Aorta (tissue), 5 donors: ENCODE measurements around the gene PEMT. TPM values are rescaled to one million over a fixed set of nuclear protein-coding genes. Genes with fewer than 3 reads are reported as not detected.

ENCODE experiments used
- ATAC-seq: fragments of 200-7000 bp; cut with Tn5 transposase; one replicate; pipeline ENCODE4 v1.9.1; 2022; ENCODE audit warnings: moderate library complexity; ENCODE audit not compliant: low FRiP score
- DNase-seq, 2 donors: peaks; one replicate each; pipeline ENCODE4 v3.0.0-alpha.2; 2020
- H3K27ac ChIP-seq, 2 donors: one replicate each; pipeline ENCODE4 v1.5.1; 2013; ENCODE audit warnings: low read length in 2 of 2, mild to moderate bottlenecking in 2 of 2, moderate library complexity in 2 of 2, control low read depth in 1 of 2, inconsistent platforms in 1 of 2, low read depth in 1 of 2
- H3K27me3 ChIP-seq, 2 donors: one replicate each; pipeline ENCODE4 v1.6.1; 2013; ENCODE audit warnings: control low read depth in 1 of 2, low read length in 1 of 2, mild to moderate bottlenecking in 1 of 2, moderate library complexity in 1 of 2; ENCODE audit not compliant: insufficient read depth in 2 of 2, control insufficient read depth in 1 of 2
- H3K36me3 ChIP-seq, 2 donors: one replicate each; pipeline ENCODE4 v1.6.1; 2013; ENCODE audit warnings: control low read depth in 1 of 2, low read length in 1 of 2, mild to moderate bottlenecking in 1 of 2; ENCODE audit not compliant: insufficient read depth in 2 of 2, control insufficient read depth in 1 of 2
- H3K4me1 ChIP-seq, 2 donors: one replicate each; pipeline ENCODE4 v1.6.1; 2013; ENCODE audit warnings: low read length in 2 of 2, control low read depth in 1 of 2, mild to moderate bottlenecking in 1 of 2, moderate library complexity in 1 of 2; ENCODE audit not compliant: insufficient read depth in 2 of 2, control insufficient read depth in 1 of 2
- H3K4me3 ChIP-seq, 2 donors: one replicate each; pipeline ENCODE4 v1.5.1; 2013; ENCODE audit warnings: low read length in 2 of 2, control low read depth in 1 of 2, mild to moderate bottlenecking in 1 of 2
- H3K9me3 ChIP-seq: one replicate; pipeline ENCODE4 v1.6.1; 2013; ENCODE audit warnings: mild to moderate bottlenecking, low read length; ENCODE audit not compliant: control insufficient read depth
- WGBS, 2 donors: extraction: QIAGEN DNeasy Blood & Tissue Kit; methylation state at CpG; one replicate each; pipeline ENCODE4 v1.1.7; 2013; 5-methylcytosine and 5-hydroxymethylcytosine counted together
- intact Hi-C, 2 donors: fragments of 100-400 bp; cut with DNase I; formaldehyde crosslinking; loops; one replicate each; pipeline versions ENCODE4 v1.14.2 to v1.15.0; 2022
- polyA plus RNA-seq, 2 donors: library from polyadenylated mRNA; stranded (reverse); fragments of 200-250 nt; gene quantifications; one replicate each; pipeline ENCODE4 v1.2.3, GENCODE V29; 2013
- total RNA-seq, 2 donors: library from RNA; stranded (reverse); fragmentation: NEBNext Ultra II Directional; extraction: Animal tissue kit (Norgen Biotek cat#: 25700); gene quantifications; one replicate each; pipeline ENCODE4 v1.2.1, GENCODE V29; 2021
- donor health status: healthy with polysubstance abuse.
- donor health status: Bipolar disorder and iron deficiency.
- donor health status: DM: no; HTN: no; CAD: no.
- donor health status: DM: no; HTN: no; CAD: no.
- donor health status: DM: yes; HTN: yes; CAD: no.

PEMT gene
- total and polyA plus RNA-seq, 4 donors = 4.5 to 23.8 (median 16.5) TPM

- intact Hi-C loops = loop anchor here in 1 of 2 donors (5.0 kb wide), 2 partner anchors 97 to 138 kb away; partner anchors contain the start of gene PEMT
- peak; percentile 4 for ATAC-seq
These were observed 96.5 kb downstream of the PEMT start for GRCh38 chr17:17494870-17495535.

GRCh38 chr17:17494499-17494869 lies 97.0 kb downstream of the PEMT start:
- H3K36me3 ChIP-seq = peaks cover 0 to 4% of the 10 kb centered on the region in 2 donors
- ATAC-seq (no peak), DNase-seq (no peak)
- no peaks in the 10 kb centered on the region for H3K9me3 ChIP-seq
- intact Hi-C loops = no loop called here
- no peaks in the 10 kb centered on the region for H3K4me1 ChIP-seq
- H3K27ac ChIP-seq = no peak overlapping the region
- no peak overlapping the region for H3K4me3 ChIP-seq
- WGBS, 2 donors = 73% methylated on average over 14 of the region's 14 CpGs
- no peaks in the 10 kb centered on the region for H3K27me3 ChIP-seq

More at GRCh38 chr17:17494870-17495535, 96.5 kb downstream of the PEMT start:
- DNase-seq = peak in 1 of 2 donors; percentile 87
- Histone ChIP-seq H3K4me1 (no peaks in the 10 kb centered on the region), H3K27me3 (no peaks in the 10 kb centered on the region), H3K4me3 (no peak overlapping the region), H3K9me3 (no peaks in the 10 kb centered on the region), H3K27ac (no peak overlapping the region), H3K36me3 (peaks cover 0 to 4% of the 10 kb centered on the region in 2 donors)
- 3 to 4% methylated on average over 68 to 71 of the region's 71 CpGs for WGBS, 2 donors

- no peaks in the 10 kb centered on the region for H3K9me3 ChIP-seq
- H3K4me1 ChIP-seq = no peaks in the 10 kb centered on the region
- peaks cover 0 to 4% of the 10 kb centered on the region in 2 donors for H3K36me3 ChIP-seq
- DNase-seq (no peak), ATAC-seq (no peak)
- intact Hi-C loops = no loop called here
- WGBS, 2 donors = 85 to 89% methylated on average over 5 of the region's 5 CpGs
- H3K4me3 ChIP-seq = no peak overlapping the region
- no peaks in the 10 kb centered on the region for H3K27me3 ChIP-seq
- H3K27ac ChIP-seq = no peak overlapping the region
These were observed 97.5 kb downstream of the PEMT start for GRCh38 chr17:17493986-17494466.

GRCh38 chr17:17493249-17493985 lies 98.1 kb downstream of the PEMT start:
- no peaks in the 10 kb centered on the region for H3K9me3 ChIP-seq
- WGBS, 2 donors = 86 to 88% methylated on average over 15 of the region's 15 CpGs
- no peak overlapping the region for H3K4me3 ChIP-seq
- DNase-seq = peak in 1 of 2 donors; percentile 78
- peaks cover 0 to 4% of the 10 kb centered on the region in 2 donors for H3K36me3 ChIP-seq
- no peak for ATAC-seq
- H3K27ac ChIP-seq = no peak overlapping the region
- intact Hi-C loops = no loop called here
- H3K4me1 ChIP-seq = no peaks in the 10 kb centered on the region
- no peaks in the 10 kb centered on the region for H3K27me3 ChIP-seq

- intact Hi-C loops = no loop called here
- Histone ChIP-seq H3K27me3 (no peaks in the 10 kb centered on the region), H3K4me1 (no peaks in the 10 kb centered on the region), H3K27ac (no peak overlapping the region), H3K9me3 (no peaks in the 10 kb centered on the region), H3K36me3 (peaks cover 0 to 4% of the 10 kb centered on the region in 2 donors), H3K4me3 (no peak overlapping the region)
- WGBS, 2 donors = 93 to 94% methylated on average over 9 of the region's 9 CpGs
- no peak for ATAC-seq
- peak in 1 of 2 donors; percentile 55 for DNase-seq
These were observed 98.9 kb downstream of the PEMT start for GRCh38 chr17:17492571-17492970.

- H3K27me3 ChIP-seq = no peaks in the 10 kb centered on the region
- H3K4me1 ChIP-seq = no peaks in the 10 kb centered on the region
- intact Hi-C loops = no loop called here
- H3K4me3 ChIP-seq = no peak overlapping the region
- ATAC-seq = no peak
- peak in 1 of 2 donors; percentile 57 for DNase-seq
- no peaks in the 10 kb centered on the region for H3K9me3 ChIP-seq
- H3K27ac ChIP-seq = no peak overlapping the region
- 88 to 89% methylated on average over 11 of the region's 11 CpGs for WGBS, 2 donors
- peaks cover 0 to 4% of the 10 kb centered on the region in 2 donors for H3K36me3 ChIP-seq
These were observed 99.4 kb downstream of the PEMT start for GRCh38 chr17:17492085-17492484.

- H3K9me3 ChIP-seq = no peaks in the 10 kb centered on the region
- DNase-seq = peak in 1 of 2 donors; percentile 70
- H3K4me1 ChIP-seq = no peaks in the 10 kb centered on the region
- no peak for ATAC-seq
- H3K36me3 ChIP-seq = peaks cover 0 to 4% of the 10 kb centered on the region in 2 donors
- H3K27ac ChIP-seq = no peak overlapping the region
- 92 to 93% methylated on average over 17 of the region's 17 CpGs for WGBS, 2 donors
- no peak overlapping the region for H3K4me3 ChIP-seq
- intact Hi-C loops = no loop called here
- H3K27me3 ChIP-seq = no peaks in the 10 kb centered on the region
These were observed 99.9 kb downstream of the PEMT start for GRCh38 chr17:17491546-17491988.

GRCh38 chr17:17491031-17491471 lies 100.5 kb downstream of the PEMT start:
- intact Hi-C loops = no loop called here
- 92% methylated on average over 10 of the region's 10 CpGs for WGBS, 2 donors
- H3K27ac ChIP-seq = no peak overlapping the region
- no peaks in the 10 kb centered on the region for H3K4me1 ChIP-seq
- no peaks in the 10 kb centered on the region for H3K27me3 ChIP-seq
- H3K36me3 ChIP-seq = peaks cover 0 to 4% of the 10 kb centered on the region in 2 donors
- no peaks in the 10 kb centered on the region for H3K9me3 ChIP-seq
- no peak overlapping the region for H3K4me3 ChIP-seq
- ATAC-seq (no peak), DNase-seq (peak in 1 of 2 donors; percentile 19)
